Left ventricle myocardium inferior (tissue), 1 donor: Measurements from ENCODE around the gene ERICH3. TPM values are rescaled to one million over a fixed set of nuclear protein-coding genes. Genes with fewer than 3 reads are reported as not detected.

ENCODE experiments used
- DNase-seq: peaks from one replicate; pipeline ENCODE4 v3.0.0-alpha.2; 2020
- H3K27ac ChIP-seq: fragments of 200-600 bp; replicated peaks from 2 replicates; pipeline ENCODE4 v1.8.0; 2021
- H3K27me3 ChIP-seq: fragments of 200-600 bp; 2 replicates; pipeline ENCODE4 v1.8.0; 2021; ENCODE audit warnings: low read depth
- H3K36me3 ChIP-seq: fragments of 200-600 bp; 2 replicates; pipeline ENCODE4 v1.8.0; 2021
- H3K4me1 ChIP-seq: fragments of 200-600 bp; 2 replicates; pipeline ENCODE4 v1.8.0; 2021
- H3K4me3 ChIP-seq: fragments of 200-600 bp; 2 replicates; pipeline ENCODE4 v1.8.0; 2021; ENCODE audit warnings: mild to moderate bottlenecking, moderate library complexity
- H3K9me3 ChIP-seq: fragments of 200-600 bp; replicated peaks from 2 replicates; pipeline ENCODE4 v1.8.0; 2021
- intact Hi-C: fragments of 100-400 bp; cut with micrococcal nuclease; formaldehyde crosslinking; loops from one replicate; pipeline ENCODE4 v1.11.0; 2022
- total RNA-seq: library from RNA; stranded (reverse); fragmentation: NEBNext Ultra II Directional; extraction: Animal tissue kit (Norgen Biotek cat#: 25700); gene quantifications from one replicate; pipeline ENCODE4 v1.2.1, GENCODE V29; 2021
- TF ChIP-seq, protein P1 (sequence below): fragments of 200-600 bp; IDR thresholded peaks from 2 replicates; pipeline ENCODE4 v1.8.0; 2021; ENCODE audit warnings: antibody characterized with exemption, mild to moderate bottlenecking, borderline replicate concordance
- donor health status: DM: no; HTN: yes; CAD: no; lungs with severe emphysema.

The ERICH3 gene
- total RNA-seq, 1 donor from 2014 or later, result not detected

- intact Hi-C loops, result no loop called here
- H3K36me3 ChIP-seq, result no peaks in the 10 kb centered on the region
- H3K27ac ChIP-seq, result no peak overlapping the region
- peaks cover 39% of the 10 kb centered on the region for H3K27me3 ChIP-seq
- H3K4me1 ChIP-seq, result no peaks in the 10 kb centered on the region
- TF ChIP-seq, protein P1, sequence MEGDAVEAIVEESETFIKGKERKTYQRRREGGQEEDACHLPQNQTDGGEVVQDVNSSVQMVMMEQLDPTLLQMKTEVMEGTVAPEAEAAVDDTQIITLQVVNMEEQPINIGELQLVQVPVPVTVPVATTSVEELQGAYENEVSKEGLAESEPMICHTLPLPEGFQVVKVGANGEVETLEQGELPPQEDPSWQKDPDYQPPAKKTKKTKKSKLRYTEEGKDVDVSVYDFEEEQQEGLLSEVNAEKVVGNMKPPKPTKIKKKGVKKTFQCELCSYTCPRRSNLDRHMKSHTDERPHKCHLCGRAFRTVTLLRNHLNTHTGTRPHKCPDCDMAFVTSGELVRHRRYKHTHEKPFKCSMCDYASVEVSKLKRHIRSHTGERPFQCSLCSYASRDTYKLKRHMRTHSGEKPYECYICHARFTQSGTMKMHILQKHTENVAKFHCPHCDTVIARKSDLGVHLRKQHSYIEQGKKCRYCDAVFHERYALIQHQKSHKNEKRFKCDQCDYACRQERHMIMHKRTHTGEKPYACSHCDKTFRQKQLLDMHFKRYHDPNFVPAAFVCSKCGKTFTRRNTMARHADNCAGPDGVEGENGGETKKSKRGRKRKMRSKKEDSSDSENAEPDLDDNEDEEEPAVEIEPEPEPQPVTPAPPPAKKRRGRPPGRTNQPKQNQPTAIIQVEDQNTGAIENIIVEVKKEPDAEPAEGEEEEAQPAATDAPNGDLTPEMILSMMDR, result no peak
- H3K4me3 ChIP-seq, result no peak overlapping the region
- no peaks in the 10 kb centered on the region for H3K9me3 ChIP-seq
- DNase-seq, result no peak
Measured at GRCh38 chr1:74570797-74571492, 102.6 kb downstream of the ERICH3 start.

DNA sequence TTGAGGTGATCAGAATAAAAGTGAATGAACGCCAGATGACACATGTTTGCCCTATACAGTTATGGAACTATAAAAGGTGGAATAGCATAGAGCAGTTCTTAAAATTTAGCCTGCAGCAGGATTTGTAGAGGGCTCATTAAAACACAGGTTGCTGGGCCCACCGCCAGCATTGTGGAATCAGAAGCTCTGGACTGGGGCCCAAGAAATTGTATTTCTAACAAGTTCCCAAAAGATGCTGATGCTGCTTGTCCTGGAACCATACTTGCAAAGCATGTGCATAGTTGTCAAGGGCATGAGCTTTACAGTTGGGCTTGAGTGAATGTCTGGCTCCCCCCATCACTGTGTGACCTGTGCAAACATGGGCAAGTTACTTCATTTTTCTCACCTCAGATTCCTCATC, 123.7 kb downstream of the ERICH3 start:
- Histone ChIP-seq H3K9me3 (no peaks in the 10 kb centered on the region), H3K27me3 (no peaks in the 10 kb centered on the region), H3K36me3 (peaks cover 4% of the 10 kb centered on the region), H3K4me1 (no peaks in the 10 kb centered on the region), H3K27ac (no peak overlapping the region), H3K4me3 (no peak overlapping the region)
- TF ChIP-seq, protein P1, result no peak
- DNase-seq, result no peak
- intact Hi-C loops, result no loop called here

- no peak for DNase-seq
- Histone ChIP-seq H3K9me3 (no peaks in the 10 kb centered on the region), H3K27ac (no peak overlapping the region), H3K27me3 (no peaks in the 10 kb centered on the region), H3K4me3 (no peak overlapping the region), H3K36me3 (peaks cover 6% of the 10 kb centered on the region), H3K4me1 (no peaks in the 10 kb centered on the region)
- TF ChIP-seq, protein P1, result no peak
- intact Hi-C loops, result no loop called here
Measured at GRCh38 chr1:74548961-74549750, 124.4 kb downstream of the ERICH3 start.

DNA sequence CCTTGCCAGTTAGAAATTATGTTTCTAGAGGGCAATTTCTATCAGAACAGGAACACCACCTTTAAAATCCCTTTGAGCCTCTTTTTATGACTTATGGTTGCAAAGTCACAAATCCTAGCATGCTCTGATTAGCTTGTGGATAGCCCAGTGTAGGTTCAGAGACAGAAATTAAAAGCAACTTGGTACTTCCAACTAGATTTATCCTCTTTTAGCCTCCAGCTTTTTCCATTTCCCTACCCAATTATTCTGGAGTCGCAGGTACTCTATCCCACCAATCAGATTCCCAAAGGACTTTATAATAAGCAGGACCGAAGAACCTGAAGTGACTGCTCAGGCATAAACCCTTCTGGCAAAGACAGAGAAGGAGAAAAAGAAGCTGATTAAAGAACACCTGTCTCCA, 127.8 kb downstream of the ERICH3 start:
- no peaks in the 10 kb centered on the region for H3K27me3 ChIP-seq
- H3K27ac ChIP-seq, result no peak overlapping the region
- H3K36me3 ChIP-seq, result peaks cover 6% of the 10 kb centered on the region
- intact Hi-C loops, result no loop called here
- TF ChIP-seq, protein P1, result no peak
- no peaks in the 10 kb centered on the region for H3K4me1 ChIP-seq
- no peaks in the 10 kb centered on the region for H3K9me3 ChIP-seq
- no peak for DNase-seq
- no peak overlapping the region for H3K4me3 ChIP-seq

DNA sequence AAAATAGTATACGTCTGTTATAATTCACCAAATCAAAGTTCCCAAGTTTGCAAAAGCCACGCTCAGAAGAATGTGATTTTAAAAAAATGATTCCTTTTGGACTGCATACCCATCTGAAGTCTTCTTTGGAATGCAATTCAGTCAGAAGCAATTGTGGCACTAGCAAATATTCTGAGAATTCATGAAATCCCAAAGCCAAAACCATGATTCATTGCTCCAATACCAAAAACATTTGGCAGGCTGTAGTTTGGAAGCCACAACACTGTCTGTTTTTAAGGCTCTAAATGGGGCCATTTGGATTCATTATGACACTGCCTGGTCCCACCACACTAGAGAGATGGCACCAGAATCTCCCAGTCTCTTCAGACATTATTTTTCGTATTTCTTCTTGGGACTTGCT, 139.4 kb downstream of the ERICH3 start:
- TF ChIP-seq, protein P1, result no peak
- DNase-seq, result no peak
- Histone ChIP-seq H3K27ac (no peak overlapping the region), H3K4me3 (no peak overlapping the region), H3K36me3 (no peaks in the 10 kb centered on the region), H3K9me3 (no peaks in the 10 kb centered on the region), H3K4me1 (no peaks in the 10 kb centered on the region), H3K27me3 (no peaks in the 10 kb centered on the region)
- intact Hi-C loops, result no loop called here
